PC-3 (cell line): ENCODE results near the gene SLC25A21. TPM values are rescaled to one million over a fixed set of nuclear protein-coding genes. Genes with fewer than 3 reads are reported as not detected.

ENCODE experiments used
- ATAC-seq: fragments of 200-7000 bp; cut with Tn5 transposase; 2 replicates; pipeline ENCODE4 v1.9.1; 2020; ENCODE audit warnings: mild to moderate bottlenecking, moderate library complexity
- BruUV-seq: library from RNA; stranded (reverse); fragments of 400-500 nt; replicated peaks from 2 replicates; lab custom pipeline; 2021; lab: Mats Ljungman, UMichigan
- CTCF ChIA-PET: fragments of 300-600 bp; sonication (Branson Sonifier 250); formaldehyde crosslinking; loops from one replicate; lab custom pipeline; 2022; ENCODE audit warnings: antibody characterized with exemption; lab: Charles Lee
- POLR2A ChIA-PET: fragments of 300-600 bp; sonication (Branson Sonifier 250); formaldehyde crosslinking; loops from one replicate; lab custom pipeline; 2022; ENCODE audit warnings: antibody characterized with exemption; ENCODE audit not compliant: unreplicated experiment; lab: Charles Lee
- DNase-seq: peaks from one replicate; pipeline ENCODE4 v3.0.0-alpha.2; 2015
- H2AFZ ChIP-seq: fragments of 300-600 bp; sonication (generic); 2 replicates; pipeline ENCODE4 v1.6.0; 2016; ENCODE audit warnings: antibody characterized with exemption, low read length
- H3F3A ChIP-seq: fragments of 300-600 bp; sonication (generic); one replicate; pipeline ENCODE4 v1.6.0; 2017; ENCODE audit warnings: antibody characterized with exemption, low read length, control low read depth, mild to moderate bottlenecking; ENCODE audit not compliant: unreplicated experiment
- H3K27ac ChIP-seq: fragments of 300-600 bp; sonication (generic); 2 replicates; pipeline ENCODE4 v1.5.1; 2016; ENCODE audit warnings: mild to moderate bottlenecking, low read length
- H3K27me3 ChIP-seq: fragments of 300-600 bp; sonication (generic); 2 replicates; pipeline ENCODE4 v1.6.1; 2016; ENCODE audit warnings: low read length, mixed read lengths
- H3K36me3 ChIP-seq: fragments of 300-600 bp; sonication (generic); 2 replicates; pipeline ENCODE4 v1.6.1; 2016; ENCODE audit warnings: low read depth, mixed run types, low read length, mixed read lengths
- H3K4me1 ChIP-seq: fragments of 300-600 bp; sonication (generic); 2 replicates; pipeline ENCODE4 v1.5.1; 2016; ENCODE audit warnings: low read length; ENCODE audit not compliant: insufficient read depth
- H3K4me2 ChIP-seq: fragments of 300-600 bp; sonication (generic); 2 replicates; pipeline ENCODE4 v1.6.0; 2016; ENCODE audit warnings: low read length
- H3K4me3 ChIP-seq: fragments of 300-600 bp; sonication (generic); 2 replicates; pipeline ENCODE4 v1.5.1; 2016; ENCODE audit warnings: mild to moderate bottlenecking, low read length, mixed read lengths
- H3K79me2 ChIP-seq: fragments of 300-600 bp; sonication (generic); 2 replicates; pipeline ENCODE4 v1.6.1; 2017; ENCODE audit warnings: low read length, mixed read lengths
- H3K9ac ChIP-seq: fragments of 300-600 bp; sonication (generic); 2 replicates; pipeline ENCODE4 v1.6.0; 2016; ENCODE audit warnings: mild to moderate bottlenecking, low read length
- H3K9me2 ChIP-seq: fragments of 300-600 bp; sonication (generic); replicated peaks from 2 replicates; pipeline ENCODE4 v1.6.1; 2016; ENCODE audit warnings: mixed run types, low read length, mixed read lengths
- H3K9me3 ChIP-seq: fragments of 300-600 bp; sonication (generic); 2 replicates; pipeline ENCODE4 v1.6.1; 2016; ENCODE audit warnings: low read length, mixed read lengths
- H4K20me1 ChIP-seq: fragments of 300-600 bp; sonication (generic); 2 replicates; pipeline ENCODE4 v1.6.1; 2016; ENCODE audit warnings: low read length, mixed read lengths
- EZH2 ChIP-seq: fragments of 300-600 bp; sonication (generic); IDR thresholded peaks from one replicate; pipeline ENCODE4 v1.6.1; 2017; ENCODE audit warnings: antibody characterized with exemption, mild to moderate bottlenecking, low read length; ENCODE audit not compliant: unreplicated experiment
- EZH2phosphoT487 ChIP-seq: fragments of 300-600 bp; sonication (generic); IDR thresholded peaks from 2 replicates; pipeline ENCODE4 v1.6.1; 2018; ENCODE audit warnings: mild to moderate bottlenecking, antibody characterized with exemption, low read length, borderline replicate concordance
- intact Hi-C: fragments of 100-400 bp; cut with micrococcal nuclease; formaldehyde crosslinking; loops from 2 replicates; pipeline ENCODE4 v1.9.0; 2023
- total RNA-seq: library from RNA; depleted of rRNA; stranded (reverse); fragments of >200 nt; gene quantifications from 2 replicates; pipeline ENCODE4 v1.2.3, GENCODE V29; 2014
- TF ChIP-seq, protein P1 (sequence below): fragments of 300-600 bp; sonication (generic); conservative IDR thresholded peaks from 2 replicates; pipeline ENCODE4 v1.5.1; 2017; ENCODE audit warnings: antibody characterized with exemption, low read depth, mild to moderate bottlenecking, low read length

Gene SLC25A21
- total RNA-seq, 1 experiment from 2014 or later: 0.87 TPM

- CTCF ChIA-PET: interaction anchor here (0.7 to 1.1 kb wide), 3 partner anchors 24 to 368 kb away, joined by 3 read pairs; no protein-coding TSS in a partner anchor
Measured at GRCh38 chr14:36748610-36749213, 423.7 kb downstream of the SLC25A21 start.

GRCh38 chr14:36747411-36748184 lies 424.8 kb downstream of the SLC25A21 start:
- Histone ChIP-seq H3K4me2 (no peak overlapping the region), H3K4me3 (no peak overlapping the region), H3K9me2 (no peaks in the 10 kb centered on the region), H3F3A (no peaks in the 10 kb centered on the region), H3K9me3 (no peaks in the 10 kb centered on the region), H2AFZ (no peak overlapping the region), H3K27me3 (no peaks in the 10 kb centered on the region), H3K9ac (no peak overlapping the region), H3K79me2 (no peaks in the 10 kb centered on the region), H3K27ac (no peak overlapping the region), H3K4me1 (peaks cover 18% of the 10 kb centered on the region), H4K20me1 (no peaks in the 10 kb centered on the region), H3K36me3 (no peaks in the 10 kb centered on the region)
- ChIA-PET POLR2A (no interaction called here), CTCF (interaction anchor here (0.6 to 1.5 kb wide), 9 partner anchors 13 to 451 kb away, joined by 3 to 5 read pairs (median 3); no protein-coding TSS in a partner anchor)
- DNase-seq: peak; percentile 66
- no peak for TF ChIP-seq EZH2phosphoT487
- TF ChIP-seq EZH2: no peak
- TF ChIP-seq, protein P1, sequence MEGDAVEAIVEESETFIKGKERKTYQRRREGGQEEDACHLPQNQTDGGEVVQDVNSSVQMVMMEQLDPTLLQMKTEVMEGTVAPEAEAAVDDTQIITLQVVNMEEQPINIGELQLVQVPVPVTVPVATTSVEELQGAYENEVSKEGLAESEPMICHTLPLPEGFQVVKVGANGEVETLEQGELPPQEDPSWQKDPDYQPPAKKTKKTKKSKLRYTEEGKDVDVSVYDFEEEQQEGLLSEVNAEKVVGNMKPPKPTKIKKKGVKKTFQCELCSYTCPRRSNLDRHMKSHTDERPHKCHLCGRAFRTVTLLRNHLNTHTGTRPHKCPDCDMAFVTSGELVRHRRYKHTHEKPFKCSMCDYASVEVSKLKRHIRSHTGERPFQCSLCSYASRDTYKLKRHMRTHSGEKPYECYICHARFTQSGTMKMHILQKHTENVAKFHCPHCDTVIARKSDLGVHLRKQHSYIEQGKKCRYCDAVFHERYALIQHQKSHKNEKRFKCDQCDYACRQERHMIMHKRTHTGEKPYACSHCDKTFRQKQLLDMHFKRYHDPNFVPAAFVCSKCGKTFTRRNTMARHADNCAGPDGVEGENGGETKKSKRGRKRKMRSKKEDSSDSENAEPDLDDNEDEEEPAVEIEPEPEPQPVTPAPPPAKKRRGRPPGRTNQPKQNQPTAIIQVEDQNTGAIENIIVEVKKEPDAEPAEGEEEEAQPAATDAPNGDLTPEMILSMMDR: peak; percentile 92
- peak; percentile 60 for ATAC-seq
- BruUV-seq: no TSS peak
- intact Hi-C loops: loop anchor here (2.0 to 5.0 kb wide), 5 partner anchors 45 to 369 kb away; no protein-coding TSS in a partner anchor

More at GRCh38 chr14:36748610-36749213, 423.7 kb downstream of the SLC25A21 start:
- H3K9ac ChIP-seq: no peak overlapping the region
- no peaks in the 10 kb centered on the region for H3K79me2 ChIP-seq
- no peak overlapping the region for H3K27ac ChIP-seq
- H2AFZ ChIP-seq: no peak overlapping the region
- H3F3A ChIP-seq: no peaks in the 10 kb centered on the region
- no peaks in the 10 kb centered on the region for H3K9me2 ChIP-seq
- BruUV-seq: no TSS peak
- POLR2A ChIA-PET: no interaction called here
- H3K36me3 ChIP-seq: no peaks in the 10 kb centered on the region
- DNase-seq: no peak
- H4K20me1 ChIP-seq: no peaks in the 10 kb centered on the region
- no peaks in the 10 kb centered on the region for H3K9me3 ChIP-seq
- no peak overlapping the region for H3K4me2 ChIP-seq
- no peak for ATAC-seq
- TF ChIP-seq, protein P1: no peak
- TF ChIP-seq EZH2phosphoT487 (no peak), EZH2 (no peak)
- H3K4me1 ChIP-seq: peaks cover 18% of the 10 kb centered on the region
- intact Hi-C loops: loop anchor here (5.0 kb wide), 2 partner anchors 46 to 66 kb away; no protein-coding TSS in a partner anchor
- H3K27me3 ChIP-seq: no peaks in the 10 kb centered on the region
- no peak overlapping the region for H3K4me3 ChIP-seq
